ENCODE measurements around the gene OR4D1. TPM values are rescaled to one million over a fixed set of nuclear protein-coding genes. Genes with fewer than 3 reads are reported as not detected.

The OR4D1 gene
- total and polyA plus RNA-seq, 9 of the 15 experiments (the other 6 are each of a cell fraction or from before 2014, with no cell fraction given) = not detected

DNA sequence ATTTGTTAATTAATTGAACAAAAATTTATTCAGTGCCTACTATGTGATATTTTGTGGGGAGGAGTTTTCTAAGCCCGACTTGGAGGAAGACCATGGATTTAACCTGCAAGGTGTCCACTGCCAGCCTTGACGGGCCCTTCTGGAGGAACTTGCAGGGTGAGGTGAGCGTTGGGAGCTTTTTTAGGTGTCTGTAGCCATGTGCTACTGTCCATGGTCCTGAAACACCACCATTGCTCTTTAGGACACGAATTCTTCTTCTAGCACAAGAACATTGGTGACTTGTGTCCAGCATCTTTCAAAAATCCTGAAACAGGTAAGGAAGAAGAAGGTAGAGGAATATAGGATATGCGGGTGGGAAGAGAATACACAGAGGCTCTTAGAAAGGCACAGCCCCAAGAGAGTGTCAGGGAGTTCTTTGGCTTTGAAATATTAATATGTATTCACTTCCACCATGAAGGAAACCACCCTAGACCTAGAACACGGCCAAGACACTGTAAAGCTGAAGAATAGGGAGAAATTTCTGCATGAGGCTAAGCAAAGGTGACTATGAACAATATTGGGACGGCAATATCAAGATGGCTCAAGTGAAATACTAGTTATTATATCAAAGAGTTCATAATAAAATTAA, 27.9 kb upstream of the OR4D1 start:
- WGBS (ENCODE audit: insufficient coverage, low coverage, missing lambda C conversion rate) = 2% methylated on average over 7 of the region's 7 CpGs
- Histone ChIP-seq H3K4me3 (no peak overlapping the region), H3K27me3 (ENCODE audit: control insufficient read depth in 2 of 2, insufficient read depth in 2 of 2, low read length in 2 of 2) (peaks cover under 1 to 10% of the 10 kb centered on the region in 2 experiments; a peak in 3 of 5 replicates), H3K4me1 (replicated peaks in 1 of 2; ENCODE audit: control insufficient read depth in 2 of 2, insufficient read depth in 2 of 2, low read length in 2 of 2) (no peaks in the 10 kb centered on the region), H3K9me3 (replicated peaks; ENCODE audit: control insufficient read depth, insufficient read depth, low read depth, low read length) (no peaks in the 10 kb centered on the region), H3K9ac (ENCODE audit: insufficient read depth in 1 of 2, low read depth in 2 of 2, low read length in 2 of 2) (no peak overlapping the region), H3K4me2 (ENCODE audit: insufficient read depth, low read length) (no peak overlapping the region), H3K36me3 (ENCODE audit: control insufficient read depth, insufficient read depth, low read length) (no peaks in the 10 kb centered on the region), H2AFZ (ENCODE audit: low read depth, low read length) (no peak overlapping the region), H3K79me2 (ENCODE audit: control insufficient read depth, insufficient read depth, low read length) (no peaks in the 10 kb centered on the region), H4K20me1 (replicated peaks; ENCODE audit: control insufficient read depth, insufficient read depth, low read length) (0 out of 2 replicates have a peak, but pooled peaks cover 3% of the 10 kb centered on the region), H3K27ac (ENCODE audit: extremely low read depth, low read depth, low read length) (no peak overlapping the region), H3K9me1 (ENCODE audit: control insufficient read depth, insufficient read depth, low read length) (no peaks in the 10 kb centered on the region)
- ATAC-seq (peak; percentile 67; the same call in 2 of the 3 replicates), FAIRE-seq (peak; percentile 90), DNase-seq (ENCODE audit: extremely low read depth in 1 of 4, low spot score in 3 of 4) (peak; percentile 34 to 76 (median 43))
- ChIA-PET POLR2A (interaction anchor here (0.6 to 1.0 kb wide), 2 partner anchors 71 to 205 kb away, joined by 3 read pairs; no protein-coding TSS in a partner anchor), CTCF (ENCODE audit: low intra/inter-chr PET ratio) (no interaction called here)
- in situ Hi-C loops (cut with MboI) (loop anchor here (10.0 to 25.0 kb wide), 2 partner anchors 334 to 983 kb away; no protein-coding TSS in a partner anchor), intact Hi-C loops (cut with micrococcal nuclease) (loop anchor here (5.0 kb wide), 1 partner anchor 132 kb away; no protein-coding TSS in a partner anchor)
- BruUV-seq (replicated peaks) = no TSS peak
- TF ChIP-seq GABPB2 (CRISPR knock-in tag; conservative IDR thresholded peaks at IDR 0.05) (no peak), ZFP1 (CRISPR knock-in tag; IDR thresholded peaks at IDR 0.05) (no peak), ZNF717 (CRISPR knock-in tag; IDR thresholded peaks at IDR 0.05) (no peak), BACH1 (tag; IDR thresholded peaks at IDR 0.05) (no peak), MIER1 (IDR thresholded peaks at IDR 0.05; ENCODE audit: low read depth) (peak; percentile 97), RCOR1 (IDR thresholded peaks at IDR 0.05; ENCODE audit: borderline replicate concordance in 1 of 2, low read depth in 2 of 2, low read length in 2 of 2) (0 out of 4 replicates have a peak, but pooled peaks of 1 of the 2 experiments have one; percentile 7), MAZ (CRISPR knock-in tag; conservative IDR thresholded peaks at IDR 0.05 in 1 of 2, IDR thresholded peaks at IDR 0.05 in 1 of 2) (peak in 1 of 2 experiments; percentile 56; a peak in 2 of 4 replicates), KHSRP (IDR thresholded peaks at IDR 0.05) (no peak), MTA2 (IDR thresholded peaks at IDR 0.05; ENCODE audit: low read depth) (no peak), YY1 (IDR thresholded peaks at IDR 0.05; ENCODE audit: borderline replicate concordance in 1 of 3, control insufficient read depth in 1 of 3, extremely low read depth in 1 of 3, insufficient read depth in 3 of 3, insufficient read length in 1 of 3, insufficient replicate concordance in 2 of 3, low read depth in 1 of 3, low read length in 2 of 3) (peak in 1 of 3 experiments; percentile 34), ZNF143 (CRISPR knock-in tag; IDR thresholded peaks at IDR 0.05) (no peak), CREB1 (IDR thresholded peaks at IDR 0.05) (no peak), CREB1 (CRISPR knock-in tag; IDR thresholded peaks at IDR 0.05) (peak; percentile 29; the same call in 1 of the 2 replicates), ZNF354B (CRISPR knock-in tag; IDR thresholded peaks at IDR 0.05) (no peak), MYNN (IDR thresholded peaks at IDR 0.05) (no peak), MYNN (CRISPR knock-in tag; IDR thresholded peaks at IDR 0.05) (no peak), EWSR1 (IDR thresholded peaks at IDR 0.05; ENCODE audit: borderline replicate concordance, low read depth, partially characterized antibody) (no peak), SOX6 (IDR thresholded peaks at IDR 0.05) (no peak)
- TF ChIP-seq, protein P1, sequence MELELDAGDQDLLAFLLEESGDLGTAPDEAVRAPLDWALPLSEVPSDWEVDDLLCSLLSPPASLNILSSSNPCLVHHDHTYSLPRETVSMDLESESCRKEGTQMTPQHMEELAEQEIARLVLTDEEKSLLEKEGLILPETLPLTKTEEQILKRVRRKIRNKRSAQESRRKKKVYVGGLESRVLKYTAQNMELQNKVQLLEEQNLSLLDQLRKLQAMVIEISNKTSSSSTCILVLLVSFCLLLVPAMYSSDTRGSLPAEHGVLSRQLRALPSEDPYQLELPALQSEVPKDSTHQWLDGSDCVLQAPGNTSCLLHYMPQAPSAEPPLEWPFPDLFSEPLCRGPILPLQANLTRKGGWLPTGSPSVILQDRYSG (tag; conservative IDR thresholded peaks at IDR 0.05; ENCODE audit: low read depth) = peak; percentile 76; the same call in 1 of the 2 replicates
- TF ChIP-seq, protein P2, sequence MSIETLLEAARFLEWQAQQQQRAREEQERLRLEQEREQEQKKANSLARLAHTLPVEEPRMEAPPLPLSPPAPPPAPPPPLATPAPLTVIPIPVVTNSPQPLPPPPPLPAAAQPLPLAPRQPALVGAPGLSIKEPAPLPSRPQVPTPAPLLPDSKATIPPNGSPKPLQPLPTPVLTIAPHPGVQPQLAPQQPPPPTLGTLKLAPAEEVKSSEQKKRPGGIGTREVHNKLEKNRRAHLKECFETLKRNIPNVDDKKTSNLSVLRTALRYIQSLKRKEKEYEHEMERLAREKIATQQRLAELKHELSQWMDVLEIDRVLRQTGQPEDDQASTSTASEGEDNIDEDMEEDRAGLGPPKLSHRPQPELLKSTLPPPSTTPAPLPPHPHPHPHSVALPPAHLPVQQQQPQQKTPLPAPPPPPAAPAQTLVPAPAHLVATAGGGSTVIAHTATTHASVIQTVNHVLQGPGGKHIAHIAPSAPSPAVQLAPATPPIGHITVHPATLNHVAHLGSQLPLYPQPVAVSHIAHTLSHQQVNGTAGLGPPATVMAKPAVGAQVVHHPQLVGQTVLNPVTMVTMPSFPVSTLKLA (conservative IDR thresholded peaks at IDR 0.05) = peak in 1 of 2 experiments; percentile 43; a peak in 1 of 4 replicates
